CD4-positive, alpha-beta T cell (primary cell): Measurements from ENCODE around the gene ADGRV1. TPM values are rescaled to one million over a fixed set of nuclear protein-coding genes. Genes with fewer than 3 reads are reported as not detected.

Experiments used
- ATAC-seq: fragments of 200-7000 bp; cut with Tn5 transposase; one replicate; pipeline ENCODE4 v1.10.0; 2022; ENCODE audit warnings: mild to moderate bottlenecking; ENCODE audit not compliant: poor library complexity
- CTCF ChIA-PET: fragments of 350-600 bp; sonication (Branson Sonifier 250); formaldehyde crosslinking; loops from one replicate; lab custom pipeline; 2021; ENCODE audit warnings: antibody characterized with exemption, inconsistent platforms; lab: Charles Lee
- POLR2A ChIA-PET: fragments of 350-600 bp; sonication (Branson Sonifier 250); formaldehyde crosslinking; loops from one replicate; lab custom pipeline; 2021; ENCODE audit warnings: antibody characterized with exemption, inconsistent platforms; lab: Charles Lee
- DNase-seq, 14 experiments: peaks; one replicate each; pipeline ENCODE4 v3.0.0-alpha.2; 2013 to 2020; ENCODE audit warnings: mixed read lengths in 2 of 14
- H3K27ac ChIP-seq, 2 donors: one replicate each; pipeline versions ENCODE4 v1.5.1 to v1.7.0; 2013; ENCODE audit warnings: low read length in 2 of 2, low read depth in 1 of 2, mild to moderate bottlenecking in 1 of 2
- H3K27me3 ChIP-seq, 2 experiments: 1 replicate in 1 of 2; 2 replicates in 1 of 2; pipeline versions ENCODE4 v1.6.1 to v1.7.0; 2013; ENCODE audit warnings: low read length in 2 of 2, control low read depth in 1 of 2, mild to moderate bottlenecking in 1 of 2, moderate library complexity in 1 of 2; ENCODE audit not compliant: insufficient read depth in 2 of 2, control insufficient read depth in 1 of 2
- H3K36me3 ChIP-seq: one replicate; pipeline ENCODE4 v1.6.1; 2013; ENCODE audit warnings: low read length, control low read depth; ENCODE audit not compliant: insufficient read depth
- H3K4me1 ChIP-seq: one replicate; pipeline ENCODE4 v1.6.1; 2013; ENCODE audit warnings: low read length, control low read depth; ENCODE audit not compliant: insufficient read depth
- H3K4me3 ChIP-seq: one replicate; pipeline ENCODE4 v1.5.1; 2013; ENCODE audit warnings: mild to moderate bottlenecking, low read length, moderate library complexity
- H3K9me3 ChIP-seq, 2 experiments: 1 replicate in 1 of 2; 2 replicates in 1 of 2; pipeline versions ENCODE4 v1.6.1 to v1.7.0; 2013; ENCODE audit warnings: low read length in 2 of 2, mild to moderate bottlenecking in 2 of 2, control low read depth in 1 of 2, moderate library complexity in 1 of 2; ENCODE audit not compliant: control insufficient read depth in 1 of 2, insufficient read depth in 1 of 2
- H3K27ac Mint-ChIP-seq: one replicate; pipeline ENCODE4 v1.8.0; 2020; ENCODE audit warnings: mixed read lengths
- H3K27me3 Mint-ChIP-seq: one replicate; pipeline ENCODE4 v1.8.0; 2021; ENCODE audit warnings: mixed read lengths
- H3K36me3 Mint-ChIP-seq: one replicate; pipeline ENCODE4 v1.8.0; 2021; ENCODE audit warnings: low read depth, mixed read lengths
- H3K4me1 Mint-ChIP-seq: one replicate; pipeline ENCODE4 v1.8.0; 2021; ENCODE audit warnings: low read depth, mixed read lengths
- H3K4me3 Mint-ChIP-seq: one replicate; pipeline ENCODE4 v1.8.0; 2020; ENCODE audit warnings: mild to moderate bottlenecking, mixed read lengths
- H3K9me3 Mint-ChIP-seq: one replicate; pipeline ENCODE4 v1.8.0; 2020; ENCODE audit warnings: mixed read lengths
- CTCF ChIP-seq: fragments of 200-600 bp; IDR thresholded peaks from one replicate; pipeline ENCODE4 v1.8.0; 2022; ENCODE audit warnings: antibody characterized with exemption, mild to moderate bottlenecking
- intact Hi-C, 2 experiments: fragments of 100-400 bp; cut with DNase I in 1 of 2; cut with micrococcal nuclease in 1 of 2; formaldehyde crosslinking; loops; one replicate each; pipeline versions ENCODE4 v1.15.1 to v1.9.0; 2023 to 2025; cut with DNase I, micrococcal nuclease
- total RNA-seq, 174 experiments: library from RNA in 2 of 174; stranded (reverse) in 2 of 174; gene quantifications; one replicate each; pipeline ENCODE4 v1.2.3 and lab custom pipeline; 2021 to 2026

Gene ADGRV1
- total RNA-seq, 2 experiments from 2014 or later: 0.81 to 1.2 TPM

- ATAC-seq (no peak), DNase-seq (no peak)
- Histone ChIP-seq H3K27ac (no peak overlapping the region), H3K27me3 (no peaks in the 10 kb centered on the region), H3K36me3 (no peaks in the 10 kb centered on the region), H3K9me3 (no peaks in the 10 kb centered on the region), H3K4me3 (no peak overlapping the region), H3K4me1 (no peaks in the 10 kb centered on the region)
- no peak for TF ChIP-seq CTCF
- H3K4me3 Mint-ChIP-seq: no peak overlapping the region
- H3K27me3 Mint-ChIP-seq: peaks cover 3% of the 10 kb centered on the region
- intact Hi-C loops: no loop called here
- H3K36me3 Mint-ChIP-seq: no peaks in the 10 kb centered on the region
- CTCF ChIA-PET: no interaction called here
- H3K9me3 Mint-ChIP-seq: no peaks in the 10 kb centered on the region
- no peak overlapping the region for H3K27ac Mint-ChIP-seq
- no peaks in the 10 kb centered on the region for H3K4me1 Mint-ChIP-seq
- POLR2A ChIA-PET: no interaction called here
Observed at GRCh38 chr5:91177639-91178038, 619.0 kb downstream of the ADGRV1 start.

GRCh38 chr5:91178461-91178860 is 619.9 kb downstream of the ADGRV1 start:
- no peak for ATAC-seq
- no peaks in the 10 kb centered on the region for H3K36me3 Mint-ChIP-seq
- DNase-seq: no peak
- no peaks in the 10 kb centered on the region for H3K27me3 Mint-ChIP-seq
- intact Hi-C loops: no loop called here
- no peaks in the 10 kb centered on the region for H3K9me3 Mint-ChIP-seq
- Histone ChIP-seq H3K36me3 (no peaks in the 10 kb centered on the region), H3K9me3 (no peaks in the 10 kb centered on the region), H3K27ac (no peak overlapping the region), H3K4me3 (no peak overlapping the region), H3K4me1 (no peaks in the 10 kb centered on the region), H3K27me3 (no peaks in the 10 kb centered on the region)
- H3K4me1 Mint-ChIP-seq: peaks cover under 1% of the 10 kb centered on the region
- no peak overlapping the region for H3K27ac Mint-ChIP-seq
- ChIA-PET CTCF (no interaction called here), POLR2A (interaction anchor here (0.7 kb wide), 1 partner anchor 112 kb away, joined by 6 read pairs; no protein-coding TSS in a partner anchor)
- no peak for TF ChIP-seq CTCF
- no peak overlapping the region for H3K4me3 Mint-ChIP-seq

GRCh38 chr5:91179018-91179417 is 620.4 kb downstream of the ADGRV1 start:
- H3K4me3 ChIP-seq: no peak overlapping the region
- H3K4me1 Mint-ChIP-seq: peaks cover 5% of the 10 kb centered on the region
- H3K36me3 Mint-ChIP-seq: no peaks in the 10 kb centered on the region
- no peak overlapping the region for H3K27ac Mint-ChIP-seq
- H3K27me3 Mint-ChIP-seq: no peaks in the 10 kb centered on the region
- ATAC-seq (no peak), DNase-seq (no peak)
- no peak overlapping the region for H3K4me3 Mint-ChIP-seq
- H3K9me3 ChIP-seq: no peaks in the 10 kb centered on the region
- POLR2A ChIA-PET: no interaction called here
- no peak overlapping the region for H3K27ac ChIP-seq
- CTCF ChIA-PET: no interaction called here
- H3K9me3 Mint-ChIP-seq: no peaks in the 10 kb centered on the region
- no peaks in the 10 kb centered on the region for H3K36me3 ChIP-seq
- intact Hi-C loops: no loop called here
- no peak for TF ChIP-seq CTCF
- H3K4me1 ChIP-seq: no peaks in the 10 kb centered on the region
- no peaks in the 10 kb centered on the region for H3K27me3 ChIP-seq
